Hypothalamus (tissue), 51 donors: ENCODE measurements around the gene ARL14EPL.
"Not testable (repeated sequence)": the region's sequence is repeated elsewhere in the genome, so short reads cannot be mapped to it uniquely, and the experiment has no call there.

Experiments
- DNase-seq, 51 donors: peaks; one replicate each; lab custom pipeline; 2025; lab: John Stamatoyannopoulos, UW

ARL14EPL gene

DNA sequence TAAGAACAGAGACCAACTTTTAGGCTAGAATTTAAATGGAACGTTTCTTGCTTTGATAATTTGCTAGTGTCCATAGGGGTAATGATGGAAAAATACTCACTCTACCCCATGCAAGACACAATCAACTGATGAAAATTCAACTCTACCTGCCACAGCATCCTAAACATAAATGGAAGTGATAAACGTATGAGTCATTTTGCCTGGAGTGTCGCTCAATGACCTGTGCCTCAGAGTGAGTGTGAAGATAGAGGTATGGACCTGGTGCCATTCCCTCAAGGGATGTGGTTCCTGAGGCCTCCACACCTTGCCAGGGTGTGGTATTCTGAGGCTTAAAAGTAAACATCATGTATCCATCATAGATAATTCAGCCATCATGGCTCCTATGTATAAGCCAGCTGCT is 14.0 kb downstream of the ARL14EPL start:
- no peak for DNase-seq

DNA sequence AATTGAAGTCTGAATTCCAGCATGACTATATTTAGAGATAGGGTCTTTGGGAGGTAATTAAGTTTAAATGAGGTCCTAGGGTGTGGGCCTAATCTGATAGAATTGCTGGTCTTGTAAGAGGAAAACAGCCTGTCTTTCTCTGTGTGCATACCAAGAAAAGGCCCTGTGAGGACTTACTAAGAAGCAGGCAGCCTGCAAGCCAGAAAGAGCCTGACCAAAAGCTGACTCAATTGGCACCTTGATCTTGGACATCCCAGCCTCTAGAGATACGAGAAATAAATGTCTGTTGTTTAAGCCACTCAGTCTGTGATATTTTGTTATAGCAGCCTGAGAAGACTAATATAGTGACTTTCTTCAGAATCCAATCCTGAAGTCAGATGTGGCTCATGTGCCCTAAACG is 14.6 kb downstream of the ARL14EPL start:
- DNase-seq, result no peak

DNA sequence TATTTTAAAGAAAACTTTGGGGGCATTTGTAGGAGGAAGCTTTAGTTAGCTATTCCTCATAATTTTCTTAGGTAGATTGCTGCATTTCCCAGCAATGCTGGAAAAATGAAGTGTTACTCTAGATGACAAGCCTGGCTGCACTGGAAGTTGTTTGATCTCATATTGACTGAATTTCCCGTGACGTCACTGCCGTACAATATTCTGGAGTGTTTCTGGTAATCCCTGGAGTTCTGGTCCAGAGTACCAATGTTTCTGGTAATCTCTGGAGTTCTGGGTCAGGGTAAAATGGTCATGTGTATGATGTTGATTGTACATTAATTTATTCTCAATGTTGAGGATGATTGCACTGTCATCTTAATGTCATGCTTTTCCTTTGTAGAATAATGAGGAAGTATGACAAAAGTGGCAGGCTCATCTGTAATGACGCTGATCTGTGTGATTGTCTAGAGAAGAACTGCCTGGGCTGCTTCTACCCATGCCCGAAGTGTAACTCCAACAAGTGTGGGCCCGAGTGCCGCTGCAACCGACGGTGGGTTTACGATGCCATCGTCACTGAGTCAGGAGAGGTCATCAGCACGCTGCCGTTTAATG is 26.2 kb downstream of the ARL14EPL start:
- DNase-seq, result no peak

DNA sequence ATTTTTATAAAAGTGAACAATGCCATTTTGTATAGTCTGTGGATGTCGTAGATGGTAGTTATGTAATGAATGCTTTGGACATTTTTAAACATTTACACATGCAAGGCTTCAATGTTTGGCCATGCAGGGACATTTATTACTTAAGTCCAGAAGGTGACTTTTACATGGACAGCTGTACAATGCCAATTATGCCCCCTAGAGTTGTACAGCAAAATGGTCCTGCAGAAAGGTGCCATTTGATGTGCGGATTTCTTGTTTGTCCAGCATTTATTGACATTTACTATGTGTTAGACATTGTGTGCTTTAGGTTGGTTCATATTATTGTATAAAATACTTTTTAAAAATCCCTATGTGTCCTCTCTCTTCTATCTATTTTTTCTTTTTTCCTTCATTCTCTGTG is 30.1 kb downstream of the ARL14EPL start:
- no peak for DNase-seq

DNA sequence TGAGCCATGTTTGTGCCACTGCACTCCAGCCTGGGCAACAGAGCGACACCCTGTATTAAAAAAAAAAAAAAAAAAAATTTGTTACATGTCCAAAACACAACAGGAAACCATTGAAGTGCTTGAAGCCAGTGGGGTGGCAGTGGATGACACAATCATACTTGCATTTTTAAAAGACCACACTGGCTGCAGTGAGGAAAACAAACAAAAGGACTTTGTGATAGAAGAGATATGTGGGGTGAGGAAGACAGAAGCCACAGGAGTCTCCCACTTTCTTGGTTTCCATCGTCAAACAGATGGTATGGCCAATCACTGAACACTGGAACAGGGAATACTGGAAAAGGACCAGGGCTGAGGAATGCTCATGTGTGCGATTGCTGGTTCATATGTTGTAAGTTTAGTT is 31.7 kb downstream of the ARL14EPL start:
- no peak for DNase-seq

DNA sequence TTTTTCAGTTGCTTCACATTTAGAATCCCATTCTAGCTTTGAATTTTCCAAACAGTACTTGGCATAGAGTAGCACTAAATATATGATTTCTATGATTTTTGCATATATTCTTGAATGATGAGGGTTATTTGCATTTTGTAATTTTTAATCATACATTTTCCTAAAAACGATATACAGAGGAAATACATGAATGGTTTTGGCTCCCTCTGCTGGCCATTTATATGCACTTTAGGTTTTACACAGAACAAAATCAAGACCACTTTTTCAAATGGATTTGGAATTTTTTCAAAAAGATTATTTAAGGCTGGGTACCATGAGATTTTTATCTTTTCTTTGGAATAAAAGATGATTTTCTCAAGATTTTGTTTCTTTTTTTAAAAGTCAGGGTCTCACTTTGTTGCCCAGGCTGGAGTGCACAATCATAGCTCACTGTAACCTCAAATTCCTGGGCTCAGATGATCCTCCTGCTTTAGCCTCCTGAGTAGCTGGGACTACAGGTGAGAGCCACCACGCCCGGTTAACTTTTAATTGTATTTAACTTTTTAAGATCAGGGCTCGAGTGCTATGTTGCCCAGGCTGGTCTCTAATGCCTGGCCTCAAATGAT is 35.9 kb downstream of the ARL14EPL start:
- peak in 10 of 51 donors; percentile 1 to 34 (median 11) for DNase-seq

DNA sequence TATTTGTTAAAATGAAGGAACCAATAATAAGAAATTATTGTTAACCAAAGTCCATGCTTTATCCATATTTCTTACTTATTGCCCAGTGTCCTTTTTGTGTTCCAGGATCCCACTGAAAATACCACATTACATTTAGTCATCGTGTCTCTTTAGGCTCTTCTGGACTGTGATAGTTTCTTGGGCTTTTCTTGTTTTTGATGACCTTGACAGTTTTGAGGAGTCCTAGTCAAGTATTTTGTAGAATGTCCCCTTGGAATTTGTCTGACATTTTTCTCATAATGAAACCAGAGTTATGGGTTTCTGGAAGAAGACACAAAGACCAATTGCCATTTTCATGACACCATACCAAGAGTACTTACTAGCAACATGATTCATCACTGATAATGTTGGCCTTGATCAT is 38.9 kb downstream of the ARL14EPL start:
- DNase-seq, result no peak

DNA sequence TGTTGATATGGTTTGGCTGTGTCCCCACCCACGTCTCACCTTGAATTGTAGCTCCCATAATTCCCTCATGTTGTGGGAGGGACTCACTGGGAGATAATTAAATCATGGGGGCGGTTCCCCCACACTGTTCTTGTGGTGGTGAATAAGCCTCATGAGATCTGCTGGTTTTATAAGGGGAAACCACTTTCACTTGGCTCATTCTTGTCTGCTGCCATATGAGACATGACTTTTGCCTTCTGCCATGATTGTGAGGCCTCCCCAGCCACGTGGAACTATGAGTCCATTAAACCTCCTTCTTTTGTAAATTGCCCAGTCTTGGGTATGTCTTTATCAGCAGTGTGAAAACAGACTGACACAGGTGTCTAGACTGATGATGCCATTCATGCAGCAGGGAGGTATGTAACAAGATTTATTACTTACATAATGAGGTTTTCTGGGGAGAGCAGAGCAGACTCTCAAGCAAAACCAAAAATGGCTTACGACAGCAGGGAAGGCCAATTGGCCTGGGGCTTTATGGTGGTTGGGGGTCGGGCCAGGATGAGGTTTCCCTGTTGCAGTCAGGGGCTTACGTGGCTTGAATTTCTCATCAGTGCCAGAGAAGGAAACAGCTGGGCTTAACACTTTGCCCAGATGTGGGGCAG is 43.0 kb downstream of the ARL14EPL start:
- no peak for DNase-seq

DNA sequence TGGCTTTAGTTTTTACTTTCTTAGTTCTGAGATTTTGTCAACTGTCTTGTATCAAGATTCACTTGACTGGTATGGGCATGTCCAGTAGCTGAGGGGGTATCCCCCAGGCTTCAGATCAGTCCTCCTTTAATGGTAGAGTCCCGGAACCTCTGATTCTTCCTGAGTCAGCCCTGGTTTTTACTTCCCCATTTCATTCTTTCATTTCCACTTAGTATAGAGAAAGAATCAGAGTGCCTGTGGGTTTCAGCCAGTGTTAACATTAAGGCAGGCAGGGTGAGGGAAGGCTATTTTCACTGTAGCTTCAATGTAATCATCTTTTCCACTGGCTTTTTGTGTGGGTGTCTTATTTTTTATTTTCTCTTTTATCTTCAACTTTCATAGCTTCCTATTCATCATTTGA is 44.2 kb downstream of the ARL14EPL start:
- DNase-seq, result no peak

DNA sequence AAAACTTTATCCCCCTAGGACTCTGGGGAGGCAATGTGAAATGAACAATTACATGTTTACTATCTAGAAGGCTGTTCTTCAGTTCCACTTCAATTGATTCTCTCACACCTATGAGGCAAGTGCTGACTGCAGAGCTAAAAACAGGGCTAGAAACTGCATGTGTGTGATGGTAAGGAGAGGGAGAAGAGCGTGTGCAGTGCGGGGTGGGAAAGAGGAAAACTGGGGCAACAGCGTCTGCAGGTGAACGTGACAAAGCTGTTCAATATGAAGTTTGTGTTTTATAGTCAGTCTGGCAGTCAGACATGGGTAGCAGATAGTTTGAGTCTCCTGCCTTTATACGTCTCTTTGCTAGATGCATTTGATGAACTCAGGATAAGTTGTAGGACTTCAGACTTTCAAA is 45.9 kb downstream of the ARL14EPL start:
- DNase-seq, result no peak

DNA sequence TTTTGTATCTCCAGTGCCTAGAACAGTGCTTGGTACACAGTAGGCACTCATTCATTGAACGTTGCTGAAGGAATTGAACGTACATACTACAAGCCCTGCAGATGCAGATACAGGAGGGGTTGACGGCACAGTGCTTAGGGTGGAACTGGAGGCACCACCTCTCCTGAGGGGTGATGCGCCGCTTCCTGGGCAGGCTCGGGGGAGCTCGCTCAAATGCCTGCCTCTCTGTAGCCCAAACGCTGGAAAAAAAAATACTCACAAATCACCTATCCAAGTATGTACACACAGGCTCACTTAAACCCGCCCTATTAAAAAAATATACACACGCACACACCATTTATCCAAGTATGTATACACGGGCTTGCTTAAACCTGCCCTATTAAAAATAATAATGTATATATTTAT is 52.0 kb downstream of the ARL14EPL start:
- peak in 7 of 51 donors; percentile 1 to 44 (median 10) for DNase-seq

DNA sequence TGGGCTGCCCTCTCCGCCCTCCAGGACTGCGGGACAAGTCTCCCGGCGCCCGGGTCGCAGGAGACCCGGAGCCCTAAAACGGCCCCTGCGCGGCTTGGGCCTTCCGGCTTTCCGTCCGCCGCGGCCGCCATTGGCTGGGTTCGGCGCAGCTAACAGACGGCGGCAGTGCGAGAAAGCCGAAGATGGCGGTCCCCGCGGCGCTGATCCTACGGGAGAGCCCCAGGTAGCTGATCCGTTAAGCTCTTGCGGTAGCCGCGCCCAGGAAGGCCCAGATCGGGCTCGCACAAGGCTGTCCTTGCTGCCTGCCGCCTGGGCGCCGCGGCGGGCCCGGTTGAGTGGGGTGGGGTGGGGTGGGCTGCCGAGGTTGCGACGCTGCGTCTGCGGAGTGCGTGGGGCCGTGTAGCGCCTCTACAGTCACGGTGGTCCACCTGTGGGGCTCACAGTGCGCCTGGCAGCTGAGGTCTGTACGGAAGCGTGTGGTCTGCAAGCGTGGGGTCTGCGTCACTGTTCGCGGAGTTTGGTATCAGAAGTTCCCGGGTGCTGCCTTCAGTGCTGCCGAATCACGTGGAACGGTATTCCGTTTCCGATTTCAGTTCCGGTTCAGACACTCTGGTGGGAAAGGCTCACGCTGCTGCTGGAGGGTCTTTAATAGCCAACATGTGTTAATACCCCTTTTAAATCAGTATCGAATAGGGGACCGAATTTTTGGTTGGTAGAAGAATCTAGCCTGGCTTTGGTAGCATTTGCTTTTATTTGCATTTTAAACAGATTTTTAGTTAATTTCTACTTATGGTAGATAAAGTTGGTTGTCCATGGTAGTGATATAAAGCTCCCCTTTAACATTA is 52.8 kb downstream of the ARL14EPL start, which contains the start of gene COMMD10:
COMMD10 (plus strand) TSS at position 155 of the 845 bp plus-strand sequence.
- DNase-seq, result peak; percentile 30 to 91 (median 68)

DNA sequence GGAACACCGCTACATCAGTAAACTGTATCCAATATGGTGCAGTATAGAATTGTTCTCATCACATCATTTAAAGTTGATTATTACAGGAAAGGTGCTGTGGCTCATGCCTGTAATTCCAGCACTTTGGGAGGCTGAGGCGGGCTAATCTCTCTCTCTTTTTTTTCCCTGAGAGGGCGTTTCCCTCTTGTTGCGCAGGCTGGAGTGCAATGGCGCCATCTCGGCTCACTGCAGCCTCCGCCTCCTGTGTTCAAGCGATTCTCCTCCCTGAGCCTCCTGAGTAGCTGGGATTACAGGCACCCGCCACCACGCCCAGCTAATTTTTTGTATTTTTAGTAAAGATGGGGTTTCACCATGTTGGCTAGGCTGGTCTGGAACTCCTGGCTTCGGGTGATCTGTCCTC is 54.0 kb downstream of the ARL14EPL start:
- not testable (repeated sequence) for DNase-seq

DNA sequence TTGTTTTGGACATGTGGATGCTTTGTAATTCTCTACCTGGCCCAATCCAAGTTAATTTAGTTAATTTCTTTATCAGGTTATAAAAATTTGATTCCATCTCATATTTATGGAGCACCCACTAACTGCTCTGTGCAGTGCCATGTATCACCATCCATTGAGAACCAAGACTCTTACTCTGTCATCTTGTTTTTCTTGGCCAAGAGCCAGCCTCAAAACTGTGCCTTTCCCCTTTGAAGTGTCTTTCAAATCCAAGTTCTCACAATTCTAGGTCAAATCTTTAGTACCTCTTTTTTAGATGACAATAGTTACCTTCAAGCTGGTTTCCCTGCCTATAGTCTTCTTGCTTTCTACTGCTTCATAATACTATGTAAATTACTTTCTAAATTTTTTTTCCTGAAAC is 55.8 kb downstream of the ARL14EPL start:
- DNase-seq, result no peak

DNA sequence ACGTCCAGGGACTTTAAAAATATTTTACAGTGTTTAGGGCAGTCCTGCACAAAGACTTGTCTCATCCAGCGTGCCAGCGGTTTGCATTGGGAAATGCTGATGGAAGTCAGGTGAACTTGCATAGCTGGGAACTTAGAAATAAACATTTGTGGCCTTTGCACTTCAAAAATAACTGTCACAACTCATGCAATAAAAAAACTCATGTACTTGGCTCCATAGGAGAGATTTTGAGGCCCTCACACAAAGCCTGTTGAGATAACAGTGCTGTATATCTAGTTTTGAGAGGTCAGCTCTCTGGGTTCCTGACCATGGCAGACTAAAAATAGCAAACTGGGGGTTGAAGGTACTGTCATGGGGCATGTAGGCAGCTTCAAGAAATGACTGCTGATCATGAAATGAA is 58.0 kb downstream of the ARL14EPL start:
- no peak for DNase-seq

DNA sequence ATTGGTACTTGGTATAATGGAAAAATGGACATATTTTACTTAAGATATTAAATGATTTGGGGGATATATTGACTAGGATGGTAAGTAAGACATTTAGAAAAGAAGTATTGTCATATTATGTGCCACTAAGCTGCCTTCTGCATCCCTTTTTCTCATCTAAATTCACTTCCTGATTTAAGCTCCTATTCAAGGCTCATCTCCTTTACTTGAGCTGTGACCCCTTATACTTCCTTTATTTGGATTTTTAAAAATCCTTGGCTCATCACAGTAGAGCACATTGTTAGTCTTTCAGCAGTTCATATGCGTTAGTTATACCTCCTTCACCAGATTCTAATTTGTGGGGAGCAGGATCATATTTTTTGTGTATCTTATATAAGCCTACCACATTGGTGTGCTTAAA is 59.1 kb downstream of the ARL14EPL start:
- no peak for DNase-seq

DNA sequence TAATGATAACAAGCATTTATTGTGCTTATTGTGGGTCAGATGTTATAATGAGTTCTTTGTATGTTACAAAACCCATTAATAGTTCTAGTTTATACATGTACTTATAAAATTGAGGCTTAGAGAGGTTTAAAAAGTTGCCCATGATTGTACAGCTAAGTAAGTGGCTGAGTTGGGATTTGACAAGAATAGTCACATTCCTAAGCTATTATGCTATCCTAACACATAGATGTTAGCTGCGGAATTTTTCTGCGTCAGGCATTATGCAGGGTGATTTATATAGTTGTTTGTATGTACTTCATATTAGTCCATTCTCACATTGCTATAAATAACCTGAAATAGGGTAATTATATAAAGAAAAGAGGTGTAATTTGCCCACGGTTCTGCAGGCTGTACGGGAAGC is 65.0 kb downstream of the ARL14EPL start:
- DNase-seq, result no peak

DNA sequence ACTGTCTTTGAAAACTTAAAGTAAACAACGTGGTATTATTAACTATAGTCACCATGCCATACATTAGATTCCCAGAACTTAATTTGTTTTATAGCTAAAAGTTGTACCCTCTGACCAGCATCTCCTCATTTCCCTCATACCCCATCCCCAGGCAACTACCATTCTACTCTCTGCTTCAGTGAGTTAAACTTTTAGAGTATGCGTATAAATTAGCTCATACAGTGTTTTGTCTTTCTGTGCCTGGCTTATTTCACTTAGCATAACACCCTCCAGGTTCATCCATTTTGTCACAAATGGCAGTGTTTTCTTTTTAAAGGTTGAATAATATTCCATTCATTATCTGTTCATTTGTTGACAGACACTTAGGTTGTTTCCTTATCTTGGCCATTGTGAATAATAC is 66.7 kb downstream of the ARL14EPL start:
- no peak for DNase-seq

DNA sequence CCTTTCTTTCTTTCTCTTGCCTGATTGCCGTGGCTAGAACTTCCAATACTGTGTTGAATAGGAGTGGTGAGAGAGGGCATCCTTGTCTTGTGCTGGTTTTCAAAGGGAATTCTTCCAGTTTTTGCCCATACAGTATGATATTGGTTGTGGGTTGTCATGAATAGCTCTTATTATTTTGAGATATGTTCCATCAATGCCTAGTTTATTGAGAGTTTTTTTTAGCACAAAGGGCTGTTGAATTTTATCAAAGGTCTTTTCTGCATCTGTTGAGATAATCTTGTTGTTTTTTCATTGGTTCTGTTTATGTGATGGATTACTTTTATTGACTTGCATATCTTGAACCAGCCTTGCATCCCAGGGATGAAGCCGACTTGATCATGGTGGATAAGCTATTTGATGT is 72.7 kb downstream of the ARL14EPL start:
- not testable (repeated sequence) for DNase-seq
